Peyer's patch (tissue), 4 donors: ENCODE results near the gene C6orf141. TPM values are rescaled to one million over a fixed set of nuclear protein-coding genes. Genes with fewer than 3 reads are reported as not detected.

Experiments used
- DNase-seq, 3 donors: peaks; one replicate each; pipeline ENCODE4 v3.0.0-alpha.2; 2017 to 2019
- H3K27ac ChIP-seq, 4 donors: fragments of 200-600 bp; sonication (generic); one replicate each; pipeline ENCODE4 v1.5.1; 2016 to 2019
- H3K27me3 ChIP-seq, 2 donors: fragments of 200-600 bp; sonication (generic); one replicate each; pipeline ENCODE4 v1.5.1; 2019
- H3K36me3 ChIP-seq, 3 donors: fragments of 200-600 bp; sonication (generic); one replicate each; pipeline ENCODE4 v1.5.1; 2016 to 2019
- H3K4me1 ChIP-seq, 4 donors: fragments of 200-600 bp; sonication (generic); one replicate each; pipeline ENCODE4 v1.5.1; 2016 to 2019
- H3K4me3 ChIP-seq, 4 donors: fragments of 200-600 bp; sonication (generic); 1 replicate in 3 of 4; 2 replicates in 1 of 4; pipeline ENCODE4 v1.5.1; 2016 to 2019; ENCODE audit warnings: mild to moderate bottlenecking in 1 of 4
- H3K9me3 ChIP-seq, 4 donors: fragments of 200-600 bp; sonication (generic); one replicate each; pipeline ENCODE4 v1.5.1; 2016 to 2019; ENCODE audit warnings: mild to moderate bottlenecking in 1 of 4
- POLR2A ChIP-seq, 2 donors: fragments of 450-650 bp; IDR thresholded peaks; one replicate each; pipeline ENCODE4 v1.5.1; 2017; ENCODE audit warnings: antibody characterized with exemption in 2 of 2, mild to moderate bottlenecking in 2 of 2, moderate library complexity in 2 of 2
- total RNA-seq, 4 donors: library from RNA; depleted of rRNA; stranded (reverse); fragments of >200 nt; gene quantifications; one replicate each; pipeline ENCODE4 v1.1.0, GENCODE V29; 2016
- TF ChIP-seq, protein P1 (sequence below), 6 experiments: fragments of 450-650 bp in 4 of 6; fragments of 200-600 bp in 2 of 6; sonication (generic) in 1 of 6; IDR thresholded peaks; one replicate each; pipeline ENCODE4 v1.5.1; 2017 to 2019; ENCODE audit warnings: antibody characterized with exemption in 6 of 6, mild to moderate bottlenecking in 3 of 6, moderate library complexity in 1 of 6

The C6orf141 gene
- total RNA-seq, 4 donors from 2014 or later: 4.9 to 8.6 (median 8.2) TPM; not detected in 1

DNA sequence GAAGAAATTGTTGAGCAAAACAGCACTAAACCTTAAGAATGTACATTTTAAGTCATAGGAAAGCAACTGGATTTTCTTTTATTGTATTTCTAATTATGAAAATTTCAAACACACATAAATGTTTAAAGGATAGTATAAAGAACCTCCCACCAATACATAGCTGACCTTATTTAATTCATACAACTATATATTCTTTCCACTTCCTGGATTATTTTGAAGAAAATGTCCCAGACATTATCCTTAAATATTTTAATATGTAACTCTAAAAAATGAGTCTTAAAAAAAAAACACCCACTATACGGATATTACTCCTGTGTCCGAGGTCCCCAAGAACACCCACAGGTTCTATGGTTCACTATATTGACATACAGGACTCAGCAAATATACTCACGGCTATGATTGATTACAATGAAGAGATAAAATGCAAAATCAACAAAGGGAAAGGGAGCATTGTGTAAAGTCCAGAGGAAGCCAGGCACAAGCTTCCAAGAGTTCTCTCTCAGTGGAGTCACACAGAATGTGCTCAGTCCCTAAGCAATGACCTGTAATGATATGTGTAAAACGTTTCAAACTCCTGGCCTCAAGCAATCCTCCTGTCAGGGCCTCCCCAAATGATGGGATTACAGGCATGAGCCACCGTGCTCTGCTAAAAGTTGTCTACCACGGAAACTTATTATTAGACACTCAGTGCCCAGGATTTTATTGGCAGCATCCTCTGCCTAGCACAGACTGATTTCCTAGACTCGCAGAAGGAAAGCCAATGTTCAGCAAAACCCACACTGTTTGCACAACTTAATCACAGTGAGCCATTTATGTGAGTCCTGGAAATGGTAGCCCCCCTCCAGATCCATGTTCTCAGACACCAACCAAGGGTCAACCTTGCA is 27.5 kb upstream of the C6orf141 start:
- no peak overlapping the region for H3K4me3 ChIP-seq
- H3K27ac ChIP-seq: no peak overlapping the region
- H3K27me3 ChIP-seq: no peaks in the 10 kb centered on the region
- no peak for TF ChIP-seq POLR2A (IDR thresholded peaks at IDR 0.05)
- TF ChIP-seq, protein P1, sequence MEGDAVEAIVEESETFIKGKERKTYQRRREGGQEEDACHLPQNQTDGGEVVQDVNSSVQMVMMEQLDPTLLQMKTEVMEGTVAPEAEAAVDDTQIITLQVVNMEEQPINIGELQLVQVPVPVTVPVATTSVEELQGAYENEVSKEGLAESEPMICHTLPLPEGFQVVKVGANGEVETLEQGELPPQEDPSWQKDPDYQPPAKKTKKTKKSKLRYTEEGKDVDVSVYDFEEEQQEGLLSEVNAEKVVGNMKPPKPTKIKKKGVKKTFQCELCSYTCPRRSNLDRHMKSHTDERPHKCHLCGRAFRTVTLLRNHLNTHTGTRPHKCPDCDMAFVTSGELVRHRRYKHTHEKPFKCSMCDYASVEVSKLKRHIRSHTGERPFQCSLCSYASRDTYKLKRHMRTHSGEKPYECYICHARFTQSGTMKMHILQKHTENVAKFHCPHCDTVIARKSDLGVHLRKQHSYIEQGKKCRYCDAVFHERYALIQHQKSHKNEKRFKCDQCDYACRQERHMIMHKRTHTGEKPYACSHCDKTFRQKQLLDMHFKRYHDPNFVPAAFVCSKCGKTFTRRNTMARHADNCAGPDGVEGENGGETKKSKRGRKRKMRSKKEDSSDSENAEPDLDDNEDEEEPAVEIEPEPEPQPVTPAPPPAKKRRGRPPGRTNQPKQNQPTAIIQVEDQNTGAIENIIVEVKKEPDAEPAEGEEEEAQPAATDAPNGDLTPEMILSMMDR (IDR thresholded peaks at IDR 0.05): no peak
- DNase-seq: no peak
- no peaks in the 10 kb centered on the region for H3K36me3 ChIP-seq
- no peaks in the 10 kb centered on the region for H3K9me3 ChIP-seq
- H3K4me1 ChIP-seq: no peaks in the 10 kb centered on the region

GRCh38 chr6:49523901-49524300 is 26.6 kb upstream of the C6orf141 start:
- H3K27me3 ChIP-seq: no peaks in the 10 kb centered on the region
- TF ChIP-seq POLR2A (IDR thresholded peaks at IDR 0.05): no peak
- TF ChIP-seq, protein P1 (IDR thresholded peaks at IDR 0.05): no peak
- no peak overlapping the region for H3K4me3 ChIP-seq
- H3K27ac ChIP-seq: no peak overlapping the region
- no peaks in the 10 kb centered on the region for H3K9me3 ChIP-seq
- no peaks in the 10 kb centered on the region for H3K36me3 ChIP-seq
- H3K4me1 ChIP-seq: no peaks in the 10 kb centered on the region
- no peak for DNase-seq

GRCh38 chr6:49524541-49524940 is 25.9 kb upstream of the C6orf141 start:
- H3K36me3 ChIP-seq: no peaks in the 10 kb centered on the region
- H3K4me3 ChIP-seq: no peak overlapping the region
- H3K27me3 ChIP-seq: no peaks in the 10 kb centered on the region
- TF ChIP-seq, protein P1 (IDR thresholded peaks at IDR 0.05): no peak
- TF ChIP-seq POLR2A (IDR thresholded peaks at IDR 0.05): no peak
- no peaks in the 10 kb centered on the region for H3K4me1 ChIP-seq
- H3K27ac ChIP-seq: no peak overlapping the region
- H3K9me3 ChIP-seq: no peaks in the 10 kb centered on the region
- DNase-seq: no peak

GRCh38 chr6:49526598-49526997 is 23.9 kb upstream of the C6orf141 start:
- TF ChIP-seq, protein P1 (IDR thresholded peaks at IDR 0.05): no peak
- no peak for TF ChIP-seq POLR2A (IDR thresholded peaks at IDR 0.05)
- no peaks in the 10 kb centered on the region for H3K4me1 ChIP-seq
- no peak overlapping the region for H3K4me3 ChIP-seq
- no peaks in the 10 kb centered on the region for H3K36me3 ChIP-seq
- H3K27ac ChIP-seq: no peak overlapping the region
- no peaks in the 10 kb centered on the region for H3K9me3 ChIP-seq
- H3K27me3 ChIP-seq: no peaks in the 10 kb centered on the region
- no peak for DNase-seq

GRCh38 chr6:49527320-49527719 is 23.1 kb upstream of the C6orf141 start:
- no peaks in the 10 kb centered on the region for H3K27me3 ChIP-seq
- no peaks in the 10 kb centered on the region for H3K36me3 ChIP-seq
- H3K4me3 ChIP-seq: no peak overlapping the region
- H3K9me3 ChIP-seq: no peaks in the 10 kb centered on the region
- no peaks in the 10 kb centered on the region for H3K4me1 ChIP-seq
- DNase-seq: no peak
- no peak overlapping the region for H3K27ac ChIP-seq
- TF ChIP-seq, protein P1 (IDR thresholded peaks at IDR 0.05): no peak
